ENCODE data around the gene CALML4. TPM values are rescaled to one million over a fixed set of nuclear protein-coding genes. Genes with fewer than 3 reads are reported as not detected.

The CALML4 gene
- total RNA-seq, 1 donor from 2014 or later: 0.91 TPM

GRCh38 chr15:68208636-68209240, 3.6 kb upstream of the CALML4 start:
- H3K27ac Mint-ChIP-seq (ENCODE audit: unreplicated experiment): no peak overlapping the region
- Histone ChIP-seq H3K4me3 (ENCODE audit: insufficient read depth, low read depth, low read length) (no peak overlapping the region), H3K9me3 (ENCODE audit: insufficient read depth, low read depth, low read length) (no peaks in the 10 kb centered on the region), H3K79me2 (ENCODE audit: insufficient read depth, low read length) (peaks cover 3% of the 10 kb centered on the region), H3K4me1 (ENCODE audit: insufficient read depth, low read length) (peaks cover 13% of the 10 kb centered on the region), H2AFZ (ENCODE audit: low read depth, low read length) (no peak overlapping the region), H3K27me3 (ENCODE audit: insufficient read depth, low read length) (no peaks in the 10 kb centered on the region), H4K20me1 (ENCODE audit: insufficient read depth, low read length) (peaks cover 27% of the 10 kb centered on the region), H3K9ac (ENCODE audit: low read length) (no peak overlapping the region), H3K36me3 (ENCODE audit: insufficient read depth, low read length) (no peaks in the 10 kb centered on the region), H3K4me2 (ENCODE audit: low read length) (no peak overlapping the region), H3K27ac (ENCODE audit: low read depth, low read length) (no peak overlapping the region)
- TF ChIP-seq, protein P1, sequence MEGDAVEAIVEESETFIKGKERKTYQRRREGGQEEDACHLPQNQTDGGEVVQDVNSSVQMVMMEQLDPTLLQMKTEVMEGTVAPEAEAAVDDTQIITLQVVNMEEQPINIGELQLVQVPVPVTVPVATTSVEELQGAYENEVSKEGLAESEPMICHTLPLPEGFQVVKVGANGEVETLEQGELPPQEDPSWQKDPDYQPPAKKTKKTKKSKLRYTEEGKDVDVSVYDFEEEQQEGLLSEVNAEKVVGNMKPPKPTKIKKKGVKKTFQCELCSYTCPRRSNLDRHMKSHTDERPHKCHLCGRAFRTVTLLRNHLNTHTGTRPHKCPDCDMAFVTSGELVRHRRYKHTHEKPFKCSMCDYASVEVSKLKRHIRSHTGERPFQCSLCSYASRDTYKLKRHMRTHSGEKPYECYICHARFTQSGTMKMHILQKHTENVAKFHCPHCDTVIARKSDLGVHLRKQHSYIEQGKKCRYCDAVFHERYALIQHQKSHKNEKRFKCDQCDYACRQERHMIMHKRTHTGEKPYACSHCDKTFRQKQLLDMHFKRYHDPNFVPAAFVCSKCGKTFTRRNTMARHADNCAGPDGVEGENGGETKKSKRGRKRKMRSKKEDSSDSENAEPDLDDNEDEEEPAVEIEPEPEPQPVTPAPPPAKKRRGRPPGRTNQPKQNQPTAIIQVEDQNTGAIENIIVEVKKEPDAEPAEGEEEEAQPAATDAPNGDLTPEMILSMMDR (IDR thresholded peaks at IDR 0.05; ENCODE audit: insufficient read depth, low read depth, low read length): no peak
- TF ChIP-seq EZH2 (IDR thresholded peaks at IDR 0.05; ENCODE audit: insufficient read depth, low read length): no peak
- FAIRE-seq (no peak), DNase-seq (ENCODE audit: low read depth) (no peak)
- peaks cover 2% of the 10 kb centered on the region for H3K36me3 Mint-ChIP-seq (ENCODE audit: low read depth, unreplicated experiment)
- no peaks in the 10 kb centered on the region for H3K27me3 Mint-ChIP-seq (ENCODE audit: low read depth, unreplicated experiment)
- H3K9me3 Mint-ChIP-seq (ENCODE audit: unreplicated experiment): no peaks in the 10 kb centered on the region
- H3K4me1 Mint-ChIP-seq (ENCODE audit: low read depth, unreplicated experiment): peaks cover 3% of the 10 kb centered on the region
- no peak overlapping the region for H3K4me3 Mint-ChIP-seq (ENCODE audit: unreplicated experiment)

DNA sequence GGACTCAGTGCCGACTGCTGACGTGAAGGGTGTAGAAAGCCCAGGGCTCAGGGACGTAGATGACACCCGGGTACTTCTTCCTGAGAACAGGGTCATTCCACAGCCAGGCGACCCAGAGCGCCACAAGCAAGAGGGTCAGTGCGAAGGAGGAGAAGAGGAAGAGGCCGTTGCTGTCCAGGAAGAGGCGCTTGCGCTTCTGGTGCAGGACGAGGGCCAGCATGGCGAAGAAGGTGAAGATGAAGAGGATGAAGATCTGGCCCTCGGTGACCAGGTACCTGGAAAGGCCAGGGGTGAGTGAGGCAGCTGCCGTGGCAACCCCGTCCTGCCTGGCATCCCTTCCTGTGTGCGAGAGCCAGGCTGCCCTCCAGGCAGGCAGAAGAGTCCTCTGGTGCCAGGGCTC, 3.0 kb upstream of the CALML4 start:
- H3K36me3 ChIP-seq (ENCODE audit: insufficient read depth, low read length): no peaks in the 10 kb centered on the region
- DNase-seq (ENCODE audit: low read depth) (no peak), FAIRE-seq (no peak)
- no peaks in the 10 kb centered on the region for H3K27me3 Mint-ChIP-seq (ENCODE audit: low read depth, unreplicated experiment)
- no peak overlapping the region for H3K4me3 ChIP-seq (ENCODE audit: insufficient read depth, low read depth, low read length)
- H3K27ac Mint-ChIP-seq (ENCODE audit: unreplicated experiment): no peak overlapping the region
- H3K9ac ChIP-seq (ENCODE audit: low read length): no peak overlapping the region
- H3K9me3 Mint-ChIP-seq (ENCODE audit: unreplicated experiment): no peaks in the 10 kb centered on the region
- no peaks in the 10 kb centered on the region for H3K27me3 ChIP-seq (ENCODE audit: insufficient read depth, low read length)
- no peak for TF ChIP-seq EZH2 (IDR thresholded peaks at IDR 0.05; ENCODE audit: insufficient read depth, low read length)
- TF ChIP-seq, protein P1 (IDR thresholded peaks at IDR 0.05; ENCODE audit: insufficient read depth, low read depth, low read length): no peak
- peaks cover 3% of the 10 kb centered on the region for H3K4me1 Mint-ChIP-seq (ENCODE audit: low read depth, unreplicated experiment)
- no peak overlapping the region for H3K4me2 ChIP-seq (ENCODE audit: low read length)
- H3K36me3 Mint-ChIP-seq (ENCODE audit: low read depth, unreplicated experiment): peaks cover 2% of the 10 kb centered on the region
- H3K9me3 ChIP-seq (ENCODE audit: insufficient read depth, low read depth, low read length): no peaks in the 10 kb centered on the region
- H2AFZ ChIP-seq (ENCODE audit: low read depth, low read length): no peak overlapping the region
- H3K4me3 Mint-ChIP-seq (ENCODE audit: unreplicated experiment): no peak overlapping the region
- peaks cover 27% of the 10 kb centered on the region for H4K20me1 ChIP-seq (ENCODE audit: insufficient read depth, low read length)
- H3K27ac ChIP-seq (ENCODE audit: low read depth, low read length): no peak overlapping the region
- H3K79me2 ChIP-seq (ENCODE audit: insufficient read depth, low read length): peaks cover 3% of the 10 kb centered on the region
- H3K4me1 ChIP-seq (ENCODE audit: insufficient read depth, low read length): peaks cover 13% of the 10 kb centered on the region

GRCh38 chr15:68207176-68207935, 2.2 kb upstream of the CALML4 start:
- no peak overlapping the region for H3K27ac Mint-ChIP-seq (ENCODE audit: unreplicated experiment)
- H4K20me1 ChIP-seq (ENCODE audit: insufficient read depth, low read length): peaks cover 27% of the 10 kb centered on the region
- H3K9me3 ChIP-seq (ENCODE audit: insufficient read depth, low read depth, low read length): no peaks in the 10 kb centered on the region
- no peaks in the 10 kb centered on the region for H3K9me3 Mint-ChIP-seq (ENCODE audit: unreplicated experiment)
- no peak overlapping the region for H3K4me3 ChIP-seq (ENCODE audit: insufficient read depth, low read depth, low read length)
- no peaks in the 10 kb centered on the region for H3K27me3 Mint-ChIP-seq (ENCODE audit: low read depth, unreplicated experiment)
- no peak overlapping the region for H2AFZ ChIP-seq (ENCODE audit: low read depth, low read length)
- H3K4me2 ChIP-seq (ENCODE audit: low read length): no peak overlapping the region
- H3K79me2 ChIP-seq (ENCODE audit: insufficient read depth, low read length): peaks cover 3% of the 10 kb centered on the region
- H3K36me3 Mint-ChIP-seq (ENCODE audit: low read depth, unreplicated experiment): peaks cover 2% of the 10 kb centered on the region
- no peak overlapping the region for H3K9ac ChIP-seq (ENCODE audit: low read length)
- H3K4me3 Mint-ChIP-seq (ENCODE audit: unreplicated experiment): no peak overlapping the region
- peaks cover 3% of the 10 kb centered on the region for H3K4me1 Mint-ChIP-seq (ENCODE audit: low read depth, unreplicated experiment)
- TF ChIP-seq EZH2 (IDR thresholded peaks at IDR 0.05; ENCODE audit: insufficient read depth, low read length): no peak
- TF ChIP-seq, protein P1 (IDR thresholded peaks at IDR 0.05; ENCODE audit: insufficient read depth, low read depth, low read length): no peak
- no peak overlapping the region for H3K27ac ChIP-seq (ENCODE audit: low read depth, low read length)
- DNase-seq (ENCODE audit: low read depth): no peak
- FAIRE-seq: no peak
- H3K27me3 ChIP-seq (ENCODE audit: insufficient read depth, low read length): no peaks in the 10 kb centered on the region
- no peaks in the 10 kb centered on the region for H3K36me3 ChIP-seq (ENCODE audit: insufficient read depth, low read length)
- H3K4me1 ChIP-seq (ENCODE audit: insufficient read depth, low read length): peaks cover 13% of the 10 kb centered on the region
